Thyroid gland (tissue), 4 donors: ENCODE measurements around the gene ZMIZ1. TPM values are rescaled to one million over a fixed set of nuclear protein-coding genes. Genes with fewer than 3 reads are reported as not detected.

ENCODE experiments used
- DNase-seq, 2 donors: peaks; one replicate each; pipeline ENCODE4 v3.0.0-alpha.2; 2019
- H3K27ac ChIP-seq, 3 donors: fragments of 200-600 bp; sonication (generic); 1 replicate in 2 of 3; 2 replicates in 1 of 3; pipeline ENCODE4 v1.5.1; 2016 to 2019; ENCODE audit warnings: mild to moderate bottlenecking in 1 of 3, moderate library complexity in 1 of 3
- H3K27me3 ChIP-seq: fragments of 200-600 bp; sonication (generic); one replicate; pipeline ENCODE4 v1.5.1; 2019
- H3K36me3 ChIP-seq, 2 donors: fragments of 200-600 bp; sonication (generic); one replicate each; pipeline ENCODE4 v1.5.1; 2016 to 2019
- H3K4me1 ChIP-seq, 2 donors: fragments of 200-600 bp; sonication (generic); one replicate each; pipeline ENCODE4 v1.5.1; 2017 to 2019
- H3K4me3 ChIP-seq, 3 donors: fragments of 200-600 bp; sonication (generic); replicated peaks in 1 of 3; 1 replicate in 2 of 3; 2 replicates in 1 of 3; pipeline ENCODE4 v1.5.1; 2016; ENCODE audit warnings: mild to moderate bottlenecking in 1 of 3
- H3K9me3 ChIP-seq: fragments of 200-600 bp; sonication (generic); one replicate; pipeline ENCODE4 v1.5.1; 2017
- CTCF ChIP-seq, 6 experiments: fragments of 200-600 bp in 3 of 6; fragments of 450-650 bp in 3 of 6; sonication (generic) in 3 of 6; IDR thresholded peaks; one replicate each; pipeline ENCODE4 v1.5.1; 2016 to 2019; ENCODE audit warnings: antibody characterized with exemption in 6 of 6, mild to moderate bottlenecking in 2 of 6, inconsistent platforms in 1 of 6, moderate library complexity in 1 of 6
- POLR2A ChIP-seq, 2 donors: fragments of 450-650 bp; IDR thresholded peaks; one replicate each; pipeline ENCODE4 v1.6.1; 2017; ENCODE audit warnings: antibody characterized with exemption in 2 of 2, mild to moderate bottlenecking in 2 of 2, moderate library complexity in 1 of 2
- WGBS, 2 donors: methylation state at CpG; one replicate each; pipeline ENCODE4 v1.1.5; 2017; 5-methylcytosine and 5-hydroxymethylcytosine counted together
- intact Hi-C: fragments of 100-400 bp; cut with DNase I; formaldehyde crosslinking; loops from one replicate; pipeline ENCODE4 v1.15.1; 2023
- total RNA-seq, 4 donors: library from RNA; depleted of rRNA; stranded (reverse); fragments of >200 nt; gene quantifications; one replicate each; pipeline ENCODE4 v1.2.3, GENCODE V29; 2016

Gene ZMIZ1
- total RNA-seq, 4 donors from 2014 or later: 59.9 to 128 (median 94.4) TPM

GRCh38 chr10:79264942-79265341 is 196.2 kb downstream of the ZMIZ1 start:
- intact Hi-C loops: no loop called here
- DNase-seq: peak; percentile 56 to 74
- Histone ChIP-seq H3K27ac (peak overlapping the region; percentile 9 to 54 (median 45)), H3K27me3 (no peaks in the 10 kb centered on the region), H3K9me3 (no peaks in the 10 kb centered on the region), H3K4me3 (no peak overlapping the region), H3K4me1 (peaks cover 37 to 87% of the 10 kb centered on the region in 2 donors), H3K36me3 (no peaks in the 10 kb centered on the region)
- TF ChIP-seq POLR2A (IDR thresholded peaks at IDR 0.05) (no peak), CTCF (IDR thresholded peaks at IDR 0.05) (no peak)
- WGBS, 2 donors: 43 to 63% methylated on average over 2 to 6 of the region's 10 CpGs

- intact Hi-C loops: no loop called here
- peaks cover 35 to 76% of the 10 kb centered on the region in 2 donors for H3K4me1 ChIP-seq
Observed at GRCh38 chr10:79266084-79266483, 197.3 kb downstream of the ZMIZ1 start.

GRCh38 chr10:79266543-79267312 is 198.0 kb downstream of the ZMIZ1 start:
- Histone ChIP-seq H3K27ac (peak overlapping the region; percentile 51 to 66 (median 54)), H3K4me1 (peaks cover 30 to 70% of the 10 kb centered on the region in 2 donors), H3K36me3 (no peaks in the 10 kb centered on the region), H3K27me3 (no peaks in the 10 kb centered on the region), H3K9me3 (no peaks in the 10 kb centered on the region), H3K4me3 (no peak overlapping the region)
- WGBS, 2 donors: 64 to 74% methylated on average over 3 to 5 of the region's 11 CpGs
- DNase-seq: no peak
- intact Hi-C loops: no loop called here
- TF ChIP-seq CTCF (IDR thresholded peaks at IDR 0.05) (no peak), POLR2A (IDR thresholded peaks at IDR 0.05) (no peak)

More at GRCh38 chr10:79266084-79266483, 197.3 kb downstream of the ZMIZ1 start:
- Histone ChIP-seq H3K27ac (peak overlapping the region in 2 of 3 donors; percentile 54 to 66), H3K36me3 (no peaks in the 10 kb centered on the region), H3K9me3 (no peaks in the 10 kb centered on the region), H3K27me3 (no peaks in the 10 kb centered on the region), H3K4me3 (no peak overlapping the region)
- peak in 1 of 2 donors; percentile 33 for DNase-seq
- WGBS, 2 donors: 50 to 70% methylated on average over 6 of the region's 6 CpGs
- no peak for TF ChIP-seq POLR2A (IDR thresholded peaks at IDR 0.05)
- TF ChIP-seq CTCF (IDR thresholded peaks at IDR 0.05): no peak

GRCh38 chr10:79267499-79267898 is 198.7 kb downstream of the ZMIZ1 start:
- no peaks in the 10 kb centered on the region for H3K27me3 ChIP-seq

More at GRCh38 chr10:79267499-79267898, 198.7 kb downstream of the ZMIZ1 start:
- Histone ChIP-seq H3K9me3 (no peaks in the 10 kb centered on the region), H3K27ac (no peak overlapping the region), H3K4me1 (peaks cover 25 to 64% of the 10 kb centered on the region in 2 donors), H3K36me3 (no peaks in the 10 kb centered on the region), H3K4me3 (no peak overlapping the region)
- intact Hi-C loops: no loop called here
- no peak for TF ChIP-seq POLR2A (IDR thresholded peaks at IDR 0.05)
- no peak for TF ChIP-seq CTCF (IDR thresholded peaks at IDR 0.05)
- 73 to 96% methylated on average over 3 of the region's 3 CpGs for WGBS, 2 donors
- no peak for DNase-seq
